ENCODE results near the gene CCDC85A.

Gene CCDC85A

DNA sequence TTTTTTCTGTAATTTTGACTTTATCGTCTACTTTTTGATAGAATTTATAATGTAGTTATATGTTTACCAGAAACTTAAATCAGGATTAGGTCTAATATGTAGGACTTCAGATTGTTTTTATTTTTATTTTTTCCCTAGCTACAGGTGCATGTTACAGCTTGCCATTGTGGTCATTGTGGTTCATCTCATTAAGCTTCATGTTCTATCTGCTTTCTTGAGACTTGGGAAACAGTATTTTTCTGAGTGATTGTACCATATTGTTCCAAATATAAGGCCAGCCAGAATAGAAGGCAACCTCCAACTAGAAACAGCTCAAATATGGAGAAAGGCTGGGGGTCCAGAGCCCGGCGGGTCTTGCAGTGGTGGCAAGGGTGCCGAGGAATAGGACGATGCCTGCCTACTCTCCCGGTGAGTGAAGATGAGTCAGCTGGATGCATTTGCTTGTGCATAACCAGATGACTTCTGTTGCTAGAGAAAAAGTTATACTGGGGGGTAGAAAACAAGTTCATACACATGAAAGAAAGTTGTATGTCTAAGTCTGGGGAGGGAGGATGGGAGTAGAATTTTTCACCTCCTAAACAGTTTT, 188.4 kb downstream of the CCDC85A start:
- no peak for DNase-seq (ENCODE audit: low spot score)

DNA sequence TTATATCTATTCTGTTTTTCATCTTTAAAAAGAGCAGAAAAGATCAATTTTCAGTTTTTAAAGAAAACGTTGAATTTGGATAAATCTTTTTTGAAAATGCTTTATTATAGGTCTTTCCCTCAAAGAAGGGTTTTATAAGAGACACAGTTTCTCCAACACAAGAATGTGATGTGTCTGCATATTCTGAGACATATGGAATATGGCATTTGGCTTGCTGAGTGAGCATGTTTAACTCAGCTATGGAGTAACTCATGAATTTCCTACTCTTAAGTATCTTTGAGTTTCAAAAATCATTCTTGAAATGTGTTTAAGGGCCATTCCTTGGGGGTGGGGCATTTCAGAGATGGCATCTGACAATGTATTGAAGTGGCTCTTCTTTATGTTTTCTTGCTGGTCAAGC, 191.5 kb downstream of the CCDC85A start:
- no peak for DNase-seq (ENCODE audit: low spot score)

DNA sequence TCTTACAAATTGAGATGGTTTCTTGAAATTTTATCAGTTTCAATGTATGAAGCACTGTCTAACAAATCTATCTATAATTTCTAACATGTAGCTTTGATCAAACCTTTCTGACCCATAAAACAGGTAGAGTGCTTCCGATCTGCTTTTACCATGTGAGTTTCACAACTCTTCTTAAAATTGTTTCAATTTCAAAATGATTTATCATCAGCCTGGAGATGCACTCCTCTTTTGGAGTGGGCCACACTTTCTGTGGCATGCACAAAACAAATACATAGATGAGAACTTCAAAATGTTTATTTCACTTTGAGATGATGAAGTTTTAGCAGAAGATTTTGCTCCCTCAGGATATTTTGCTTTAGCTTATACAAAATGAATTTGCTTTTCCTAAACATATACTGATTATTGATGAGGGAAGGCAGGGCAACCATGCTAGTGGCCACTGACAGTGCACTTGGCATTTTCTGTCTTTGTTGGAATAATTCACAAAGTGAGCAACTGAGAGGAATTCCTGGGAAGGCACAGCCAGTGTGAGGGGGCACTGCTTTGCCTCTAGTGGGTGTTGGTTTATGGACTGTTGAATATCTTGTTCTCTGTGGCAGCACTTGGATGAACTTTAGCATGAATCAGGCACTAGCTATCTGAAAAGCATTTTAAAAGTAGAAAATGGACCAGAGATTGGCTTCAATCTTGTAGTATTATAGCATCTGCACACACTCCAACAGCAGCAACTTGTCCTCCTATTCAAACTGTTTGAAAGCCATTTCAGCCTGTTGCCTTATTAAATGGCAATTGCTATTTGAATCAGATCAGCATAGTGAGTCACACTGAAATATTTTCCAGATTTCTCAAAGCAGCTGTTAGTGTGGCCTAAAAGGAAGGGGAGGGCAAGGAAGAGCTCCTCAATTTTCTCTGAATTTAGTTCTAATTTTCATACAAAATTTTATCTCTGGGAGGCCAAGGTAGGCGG, 193.2 kb downstream of the CCDC85A start:
- DNase-seq (ENCODE audit: low spot score) = no peak

DNA sequence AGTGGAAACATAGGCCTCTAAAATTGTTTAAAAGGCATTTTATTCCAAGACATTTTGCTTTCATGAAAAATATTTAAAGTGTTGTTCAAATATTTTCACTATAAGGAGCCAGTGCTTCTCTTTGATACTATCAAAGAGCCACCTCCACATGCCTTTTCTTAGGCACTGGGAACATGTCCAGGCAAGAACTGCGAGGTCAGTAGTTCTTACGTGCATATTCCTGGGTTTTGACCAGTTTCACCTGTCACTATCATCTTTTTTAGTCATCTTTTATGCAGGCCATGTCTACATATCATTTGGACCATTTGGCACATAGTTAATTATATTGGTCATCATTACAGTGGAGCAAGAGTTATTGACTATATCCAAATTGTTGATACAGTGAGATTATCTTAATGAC, 195.3 kb downstream of the CCDC85A start:
- no peak for DNase-seq (ENCODE audit: low spot score)

DNA sequence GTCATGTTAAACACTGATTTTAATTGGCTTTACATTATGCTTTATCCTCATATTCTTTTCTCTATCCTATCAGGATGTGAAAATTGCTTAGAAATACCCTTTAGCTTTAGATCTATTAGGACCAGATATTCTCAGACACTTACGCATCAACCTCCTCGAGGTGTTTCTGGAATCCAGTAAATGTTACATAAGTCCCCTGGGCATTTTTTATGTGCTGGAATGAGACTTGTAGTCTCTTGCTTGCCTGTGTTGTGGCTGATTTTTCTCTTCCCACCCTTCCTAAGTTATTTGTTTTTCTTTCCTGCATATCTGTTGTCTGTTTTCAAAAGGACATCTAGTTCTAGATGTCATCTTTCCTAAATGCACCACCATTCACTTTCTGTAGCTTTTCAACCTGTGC, 197.1 kb downstream of the CCDC85A start:
- no peak for DNase-seq (ENCODE audit: low spot score)

DNA sequence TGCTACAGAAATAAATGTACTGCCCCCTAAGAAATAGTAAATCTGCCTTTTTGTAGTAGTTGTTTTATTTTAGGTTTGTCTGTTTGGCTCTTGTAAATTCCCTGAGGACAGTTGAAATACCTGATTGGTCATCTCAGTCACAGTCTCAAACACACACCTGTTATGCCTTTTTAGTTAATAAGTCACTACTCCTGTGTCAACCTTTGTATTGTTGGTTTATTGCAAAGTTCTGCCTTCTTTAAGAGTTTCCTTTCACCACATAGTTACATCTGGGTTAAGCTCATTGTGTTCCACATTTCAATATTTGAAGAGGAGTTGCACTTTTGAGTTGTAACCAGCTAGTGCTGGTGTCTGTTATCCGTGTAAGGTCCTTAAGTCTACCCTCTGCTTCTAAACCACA, 198.7 kb downstream of the CCDC85A start:
- no peak for DNase-seq (ENCODE audit: low spot score)

DNA sequence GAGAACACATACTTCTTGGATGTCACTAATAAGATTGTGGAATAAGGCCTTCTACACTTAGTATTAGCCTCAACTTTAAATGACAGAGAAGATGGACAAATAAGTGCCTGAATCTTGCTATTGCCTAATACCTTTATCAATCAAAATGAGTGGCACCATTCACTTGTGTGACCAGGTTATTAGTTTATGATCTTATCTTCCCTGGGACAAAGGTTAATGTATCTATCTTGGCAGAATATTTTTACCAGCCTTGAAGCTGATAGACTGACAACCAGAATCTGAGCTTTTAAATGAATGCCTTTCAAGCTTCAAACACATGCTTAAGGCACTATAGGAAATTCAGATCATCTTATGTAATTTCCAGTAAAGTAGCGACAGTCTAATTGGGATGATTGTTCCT, 202.9 kb downstream of the CCDC85A start:
- DNase-seq (ENCODE audit: low spot score) = no peak

DNA sequence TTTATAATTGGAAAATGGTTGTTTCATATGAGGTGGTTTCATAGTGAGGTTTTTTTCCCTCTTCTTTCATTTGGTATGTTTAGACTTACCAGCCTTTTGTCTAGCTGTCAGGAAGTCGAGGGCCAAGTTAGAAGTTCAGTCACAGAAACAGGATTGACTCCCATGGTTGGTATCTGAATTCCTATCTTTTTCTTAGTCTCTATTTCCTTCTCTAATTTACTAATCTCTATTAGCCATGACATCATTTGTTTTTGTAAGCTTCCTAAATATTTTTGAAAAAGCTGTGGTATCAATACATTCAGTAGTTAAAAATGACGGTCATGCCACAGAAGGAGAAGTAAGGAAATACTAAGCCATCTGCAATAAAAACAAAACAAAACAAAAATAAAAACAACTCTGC, 206.9 kb downstream of the CCDC85A start:
- DNase-seq (ENCODE audit: low spot score) = no peak

DNA sequence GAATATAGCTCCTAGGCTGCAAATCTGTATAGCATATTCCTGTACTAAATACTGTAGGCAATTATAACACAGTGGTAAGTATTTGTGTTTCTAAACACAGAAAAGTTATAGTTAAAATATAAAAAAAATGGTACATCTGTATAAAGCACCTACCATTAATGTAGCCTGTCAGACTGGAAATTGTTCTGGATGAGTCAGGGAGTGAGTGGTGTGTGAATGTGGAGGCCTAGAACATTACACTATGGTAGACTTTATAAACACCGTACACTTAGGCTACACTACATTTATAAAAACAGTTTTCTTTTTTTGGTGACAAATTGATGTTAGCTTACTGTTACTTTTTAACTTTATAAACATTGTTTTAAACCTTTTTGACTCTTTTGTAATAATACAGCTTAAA, 226.3 kb downstream of the CCDC85A start:
- DNase-seq (ENCODE audit: low spot score) = no peak

DNA sequence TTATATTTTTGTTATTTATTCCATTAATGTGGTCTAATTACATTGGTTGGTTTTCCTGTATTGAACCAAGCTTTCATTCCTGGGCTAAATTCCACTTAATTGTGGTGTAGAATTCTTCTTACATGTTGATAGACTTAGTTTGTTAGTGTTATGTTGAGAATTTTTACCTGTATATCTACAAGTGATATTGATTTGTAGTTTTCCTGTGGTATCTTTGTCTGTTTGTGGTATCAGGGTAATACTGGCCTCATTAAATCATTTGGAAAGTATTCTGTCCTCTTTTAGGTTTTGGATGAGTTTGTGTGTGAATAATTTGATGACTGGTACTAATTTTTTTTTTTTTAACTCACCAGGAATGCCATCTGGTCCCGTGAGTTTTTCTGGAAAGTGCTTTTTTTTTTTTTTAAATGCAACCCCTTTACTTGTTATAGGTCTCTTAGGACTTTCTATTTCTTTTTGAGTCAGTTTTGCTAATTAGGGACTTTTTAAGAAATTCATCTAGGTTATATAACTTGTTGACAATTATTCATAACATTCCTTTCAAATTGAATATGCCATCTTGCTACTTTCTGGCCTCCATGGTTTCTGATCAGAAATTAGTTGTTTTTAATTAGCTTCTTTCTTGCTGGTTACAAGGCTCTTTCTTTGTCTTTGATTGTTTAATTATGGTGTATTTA, 232.8 kb downstream of the CCDC85A start:
- DNase-seq (ENCODE audit: low spot score) = no peak

Data from RKO (cell line).